DMS53 (cell line): ENCODE measurements around the gene TCERG1L.
A peak's percentile ranks its signal among the peaks of the same experiment; 100 is the strongest.
"Not testable (repeated sequence)": the region's sequence is repeated elsewhere in the genome, so short reads cannot be mapped to it uniquely, and the experiment has no call there.

ENCODE experiments used
- DNase-seq: peaks from one replicate; lab custom pipeline; 2025; lab: John Stamatoyannopoulos, UW

TCERG1L gene

DNA sequence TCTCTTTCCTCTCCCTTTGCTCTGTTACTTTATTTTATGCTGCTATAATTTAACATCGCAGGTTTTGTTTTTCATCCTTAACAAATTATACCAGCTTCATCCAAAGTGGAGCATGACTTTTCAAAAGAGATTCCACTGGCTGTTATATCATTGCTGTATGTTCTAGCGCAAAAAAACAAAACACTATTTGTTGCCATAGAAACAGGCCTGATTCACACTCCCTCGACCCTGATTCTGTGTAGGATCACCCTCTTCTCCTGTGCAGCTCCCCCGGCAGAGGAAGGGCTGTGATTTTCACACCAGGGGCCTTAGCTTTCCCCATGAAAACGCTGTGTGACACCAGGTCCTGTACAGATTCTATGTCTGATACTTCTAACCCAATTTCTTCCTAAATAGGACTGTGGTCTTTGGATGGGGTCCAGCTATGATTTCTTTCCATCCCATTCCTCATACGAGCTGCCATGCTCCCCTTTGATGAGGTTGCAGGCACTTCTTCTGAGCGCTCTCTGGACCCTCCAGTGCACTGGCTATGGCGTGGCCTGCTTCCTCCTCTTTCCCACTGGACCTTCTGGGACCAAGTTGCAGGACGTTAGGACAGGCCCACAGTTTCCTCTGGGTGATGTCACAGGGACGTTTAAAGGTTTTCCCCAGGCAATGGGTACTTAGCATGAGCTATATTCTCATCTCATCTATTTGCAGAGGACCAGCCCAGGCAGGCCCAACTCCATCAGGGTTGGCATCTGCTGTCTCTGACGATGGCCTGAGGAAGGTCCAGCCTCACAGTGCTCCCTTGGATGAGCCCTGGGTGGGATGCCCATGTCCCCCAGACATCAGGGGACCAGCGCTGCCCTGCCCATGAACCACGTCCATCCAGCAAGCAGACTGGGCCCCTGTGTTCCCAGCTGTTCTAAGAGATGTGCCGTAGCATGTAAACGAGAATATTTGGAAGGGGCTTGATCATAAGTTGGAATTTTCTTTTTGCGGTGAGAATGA, 210.8 kb downstream of the TCERG1L start:
- DNase-seq = not testable (repeated sequence)

DNA sequence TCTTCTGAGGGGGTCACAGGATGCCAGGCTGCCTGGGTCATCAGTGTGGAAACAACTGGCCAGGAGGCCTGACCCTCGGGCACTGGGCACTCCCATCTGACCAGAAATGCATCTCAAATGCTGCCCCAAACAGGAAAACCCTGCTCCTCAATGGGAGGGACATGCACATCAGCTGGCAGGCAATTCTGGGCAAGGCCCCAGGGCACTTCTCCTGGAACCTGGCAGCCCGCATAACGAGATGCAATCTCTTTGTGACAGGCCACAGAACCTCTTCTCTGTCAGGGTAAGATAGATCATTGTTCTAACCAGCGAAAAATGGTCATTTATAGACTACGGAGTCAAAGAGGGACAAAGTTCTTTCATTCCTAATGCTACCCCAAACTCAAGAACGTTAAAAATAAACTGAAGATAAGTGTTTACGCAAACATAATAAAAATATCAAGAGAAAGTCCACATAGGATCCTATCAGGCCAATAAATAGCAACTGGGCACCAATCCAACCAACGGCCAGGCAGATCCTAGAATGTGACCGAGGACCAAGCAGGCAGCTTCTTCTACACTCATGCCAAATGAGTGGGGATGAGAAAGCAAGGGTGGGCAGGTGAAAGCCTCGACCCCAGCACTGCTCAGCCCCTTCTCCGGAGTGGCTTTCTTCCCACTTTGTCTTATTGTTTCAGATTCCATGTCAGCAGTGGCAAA, 212.3 kb downstream of the TCERG1L start:
- DNase-seq = no peak

DNA sequence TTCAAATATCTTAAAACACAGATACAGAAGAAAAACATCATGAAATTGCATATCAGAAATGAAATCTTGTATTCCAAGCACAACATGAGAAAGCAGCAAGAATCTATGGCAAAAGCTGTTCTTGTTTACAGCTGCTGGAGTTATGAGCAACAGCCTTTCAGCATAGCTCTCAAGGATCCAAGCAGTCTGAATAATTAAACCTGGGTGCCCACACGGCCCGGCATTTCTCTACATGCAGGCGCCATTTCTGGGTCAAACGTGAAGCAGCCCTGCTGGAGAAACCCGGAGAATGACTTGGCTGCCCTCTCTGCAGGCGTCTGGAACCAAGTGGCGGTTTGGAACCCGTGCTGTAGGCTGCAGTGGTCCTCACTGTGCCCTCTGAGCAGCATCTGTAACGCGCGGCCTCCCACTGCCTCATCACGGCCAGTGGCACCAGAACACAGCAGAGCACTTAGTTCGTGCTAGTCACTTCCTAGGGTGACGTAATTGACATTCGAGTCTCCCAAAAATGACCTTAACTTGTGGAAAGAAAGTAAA, 213.0 kb downstream of the TCERG1L start:
- DNase-seq = no peak

- no peak for DNase-seq
Observed at GRCh38 chr10:131096031-131096430, 215.5 kb downstream of the TCERG1L start.

DNA sequence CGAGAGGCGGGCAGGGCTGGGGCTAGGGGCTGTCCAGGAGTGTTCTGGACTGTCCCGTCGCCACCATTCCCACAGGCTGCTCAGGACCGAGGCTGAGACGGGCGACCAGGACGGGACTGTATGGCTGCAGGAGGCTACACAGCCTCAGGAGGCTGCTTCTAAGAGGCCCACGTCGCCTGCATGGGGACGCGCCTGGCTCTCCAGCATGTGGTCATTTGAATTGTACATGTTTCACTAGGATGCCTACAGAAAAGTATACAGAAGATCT, 216.3 kb downstream of the TCERG1L start:
- DNase-seq = no peak

DNA sequence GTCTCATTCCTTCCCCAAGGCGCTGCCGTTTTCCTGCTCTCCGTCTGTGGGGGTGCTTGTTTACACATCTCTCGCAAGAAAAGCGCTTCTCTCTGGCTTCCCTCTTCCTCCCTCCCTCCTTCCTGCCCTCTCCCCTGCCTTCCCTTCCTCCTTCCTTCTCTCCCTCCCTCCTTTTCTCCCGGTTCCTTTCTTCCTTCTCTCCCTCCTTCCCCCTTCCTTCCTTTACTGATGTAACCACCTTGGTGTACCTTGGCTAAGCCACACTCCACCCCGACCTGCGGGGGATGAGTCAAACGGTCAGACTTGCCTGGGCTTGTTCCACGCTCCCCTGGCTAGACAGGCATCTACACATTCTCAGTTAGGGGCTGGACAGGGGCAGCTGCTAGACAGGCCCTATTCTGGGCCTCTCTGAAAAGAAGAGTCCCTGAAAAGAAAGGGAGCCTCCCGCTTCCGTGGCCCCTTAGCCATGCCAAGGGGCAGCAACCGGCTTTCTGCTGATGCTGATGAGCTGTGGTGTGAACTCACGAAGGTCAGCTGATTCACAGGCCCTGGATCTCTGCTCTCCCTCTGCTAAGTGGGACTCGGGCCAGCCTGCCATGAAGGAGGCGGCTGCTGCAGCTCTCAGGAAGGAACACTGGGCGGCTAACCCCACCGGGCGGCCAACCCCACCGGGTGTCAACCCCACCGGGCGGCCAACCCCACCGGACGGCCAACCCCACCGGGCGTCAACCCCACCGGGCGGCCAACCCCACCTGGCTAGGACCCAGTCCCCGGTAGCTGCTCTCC, 216.8 kb downstream of the TCERG1L start:
- DNase-seq = no peak

DNA sequence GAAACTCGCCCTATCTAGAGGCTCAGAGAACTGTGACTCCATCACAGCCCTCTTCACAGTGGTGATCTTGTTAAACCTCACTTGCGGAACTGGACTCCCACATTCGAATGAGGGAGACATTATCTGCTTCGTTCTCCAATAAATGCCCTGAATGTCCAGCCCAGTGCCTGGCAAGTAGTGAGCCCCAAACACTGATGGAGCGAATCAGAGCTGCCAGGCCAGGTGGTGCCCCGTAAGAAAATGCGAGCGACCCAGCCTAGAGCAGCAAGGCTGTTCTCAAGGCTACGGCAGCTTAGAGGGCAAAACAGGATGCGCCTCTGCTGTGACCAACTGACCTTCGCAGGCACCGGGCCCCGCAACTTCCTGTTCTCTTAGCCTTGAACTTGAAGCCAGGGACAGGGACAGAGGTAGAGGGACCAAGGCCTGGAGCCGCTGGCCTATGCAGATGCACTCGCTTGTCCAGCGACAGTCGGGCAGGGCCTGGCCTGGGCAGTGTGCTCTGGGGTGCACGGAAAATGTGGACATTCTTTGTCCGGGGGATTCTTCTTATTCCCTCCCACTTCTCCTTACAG, 217.6 kb downstream of the TCERG1L start:
- no peak for DNase-seq

GRCh38 chr10:131093346-131093745, 218.2 kb downstream of the TCERG1L start:
- no peak for DNase-seq

- no peak for DNase-seq
Observed at GRCh38 chr10:131092876-131093275, 218.6 kb downstream of the TCERG1L start.

DNA sequence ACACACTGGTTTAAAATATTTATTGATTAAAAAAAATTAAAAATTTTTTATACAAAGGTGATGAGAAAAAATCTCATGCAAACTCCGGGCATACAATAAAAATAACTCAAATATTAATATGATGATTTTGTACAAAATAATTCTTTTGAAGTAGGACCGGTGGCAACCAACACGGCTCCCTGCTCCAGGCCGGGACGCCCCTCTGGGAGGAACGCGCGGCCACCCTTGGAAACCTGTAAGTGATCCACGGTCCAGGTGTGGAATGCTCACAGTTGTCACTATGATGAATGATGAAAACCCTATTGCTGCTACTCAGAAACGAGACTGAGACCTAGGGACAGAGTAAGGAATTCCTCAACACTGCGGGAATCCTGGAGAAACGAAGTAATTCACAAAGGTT, 219.1 kb downstream of the TCERG1L start:
- DNase-seq = no peak

DNA sequence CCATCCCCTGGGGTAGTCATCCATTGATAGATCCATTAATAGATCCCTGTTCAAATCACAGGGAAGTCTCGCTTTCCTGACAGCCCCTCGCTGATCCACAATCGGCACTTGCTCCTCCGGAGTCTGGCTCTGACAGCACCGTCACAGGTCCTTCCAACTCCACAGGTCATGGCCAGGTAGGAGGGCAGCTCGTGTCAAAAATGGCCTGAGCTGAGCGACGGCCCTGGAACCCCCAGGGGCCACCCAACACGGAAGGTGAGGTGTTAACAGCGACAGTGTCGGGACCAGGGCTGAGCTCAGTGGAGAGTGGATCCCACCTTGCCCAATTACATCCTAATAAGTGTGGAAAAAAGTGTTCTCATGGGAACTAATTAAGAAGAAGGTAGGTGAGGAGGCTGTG, 219.8 kb downstream of the TCERG1L start:
- no peak for DNase-seq

DNA sequence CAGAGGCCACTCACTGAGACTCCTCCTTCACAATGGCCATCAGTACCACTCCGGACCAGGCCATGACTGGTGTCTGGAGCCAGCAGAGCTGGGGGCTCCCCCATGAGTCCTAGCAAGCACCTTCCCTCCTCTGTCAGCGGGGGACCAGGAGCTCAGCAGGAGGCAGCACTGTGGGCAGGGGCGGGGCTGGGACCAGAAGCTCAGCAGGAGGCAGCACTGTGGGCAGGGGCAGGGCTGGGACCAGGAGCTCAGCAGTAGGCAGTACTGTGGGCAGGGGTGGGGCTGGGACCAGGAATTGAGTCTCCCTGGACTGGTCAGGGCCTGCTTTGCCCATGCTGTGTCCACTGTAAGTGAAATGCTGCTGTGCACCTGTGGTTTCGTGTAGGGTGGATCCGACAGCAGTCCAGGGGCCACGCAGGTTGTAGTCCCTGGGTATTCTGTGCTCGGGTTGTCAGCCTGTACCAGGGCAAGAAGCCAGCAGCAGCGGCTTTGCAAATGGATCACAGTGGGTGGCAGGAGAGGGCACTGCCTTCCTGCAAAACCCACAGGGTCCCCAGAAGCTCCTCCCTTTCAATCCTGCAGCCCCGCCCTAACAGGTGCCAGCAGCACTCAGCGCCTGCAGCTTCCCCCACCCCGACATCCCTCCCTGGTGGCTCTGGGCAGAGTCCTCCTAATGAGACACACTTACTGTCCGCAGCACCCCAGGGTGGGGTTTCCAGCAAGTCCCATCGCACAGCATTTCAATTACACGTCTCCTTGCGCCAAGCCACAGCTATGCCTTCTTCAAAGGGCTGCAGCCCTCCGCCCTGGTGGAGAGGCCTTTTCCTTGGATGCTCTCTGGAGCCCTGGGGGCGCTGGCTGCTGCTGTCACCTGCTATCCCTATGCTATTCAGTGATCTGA, 220.5 kb downstream of the TCERG1L start:
- no peak for DNase-seq

- no peak for DNase-seq
Observed at GRCh38 chr10:131089861-131090260, 221.7 kb downstream of the TCERG1L start.

DNA sequence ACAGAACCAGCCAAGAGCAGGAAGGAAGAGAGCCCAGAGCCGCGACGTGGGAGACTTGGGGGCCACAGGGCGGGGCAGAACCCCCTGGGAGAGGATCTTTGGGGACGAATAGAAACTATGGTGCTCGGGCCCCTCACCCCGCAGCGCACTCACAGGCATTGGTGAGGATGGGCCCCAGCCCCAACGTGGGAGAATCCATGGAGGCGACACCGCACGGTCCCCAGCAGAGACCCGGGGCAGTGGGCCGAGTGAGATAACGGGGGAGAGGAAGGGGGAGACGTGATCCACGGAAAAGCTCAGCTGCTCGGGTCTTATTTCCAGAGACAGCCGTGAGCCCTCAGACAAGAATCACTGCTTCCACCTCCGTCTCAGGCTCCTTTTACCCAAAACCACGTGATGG, 222.4 kb downstream of the TCERG1L start:
- no peak for DNase-seq

DNA sequence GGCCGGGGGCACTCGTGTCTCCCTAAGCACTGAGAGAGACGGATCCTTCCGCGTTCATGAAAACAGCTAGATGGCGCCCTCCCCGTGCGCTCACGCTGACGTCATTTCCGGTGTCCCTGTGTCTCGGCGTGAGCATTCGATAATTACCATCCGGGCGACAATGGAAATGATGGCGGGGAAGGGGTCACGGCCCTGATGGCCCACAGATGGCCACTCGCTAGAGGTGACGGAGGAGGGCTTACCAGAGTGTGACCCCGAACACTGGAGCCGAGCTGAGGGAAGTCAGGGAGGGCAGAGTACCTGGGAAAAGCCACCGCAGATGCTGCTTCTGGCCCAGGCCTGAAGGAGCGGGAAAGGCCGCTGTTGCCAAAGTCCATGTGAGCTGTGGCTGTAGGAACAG, 222.9 kb downstream of the TCERG1L start:
- DNase-seq = peak; percentile 23

GRCh38 chr10:131087464-131088215, 223.9 kb downstream of the TCERG1L start:
- no peak for DNase-seq

GRCh38 chr10:131086511-131086910, 225.0 kb downstream of the TCERG1L start:
- no peak for DNase-seq

DNA sequence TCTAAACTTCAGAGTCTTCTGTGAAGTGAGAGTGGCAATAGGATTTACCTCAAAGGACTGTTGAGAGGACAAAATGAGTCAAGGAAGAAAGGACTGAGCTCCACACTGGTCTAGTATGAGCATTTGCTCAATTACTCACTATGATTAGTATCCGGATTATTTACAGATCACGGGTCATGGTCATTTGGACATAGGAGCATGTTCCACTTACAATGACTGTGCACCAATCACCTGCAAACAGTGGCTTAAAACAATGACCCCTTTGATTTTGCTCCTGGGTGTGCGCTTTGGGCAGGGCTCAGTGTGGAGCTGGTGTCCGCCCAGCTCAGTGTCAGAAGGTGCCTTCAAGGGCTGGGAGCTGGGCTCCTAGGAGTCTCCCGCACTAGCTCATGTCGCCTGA, 225.4 kb downstream of the TCERG1L start:
- DNase-seq = no peak

- no peak for DNase-seq
Observed at GRCh38 chr10:131085091-131085860, 226.2 kb downstream of the TCERG1L start.

GRCh38 chr10:131084791-131085090, 226.8 kb downstream of the TCERG1L start:
- no peak for DNase-seq
